GM19351 (cell line): ENCODE results near the gene IGFLR1.
"Not testable (repeated sequence)": the region's sequence is repeated elsewhere in the genome, so short reads cannot be mapped to it uniquely, and the experiment has no call there.

Source experiments
- ATAC-seq: cut with Tn5 transposase; IDR thresholded peaks from one replicate; pipeline ENCODE4 v1.9.1; 2021; ENCODE audit warnings: mild to moderate bottlenecking, moderate library complexity; ENCODE audit not compliant: unreplicated experiment

IGFLR1 gene

DNA sequence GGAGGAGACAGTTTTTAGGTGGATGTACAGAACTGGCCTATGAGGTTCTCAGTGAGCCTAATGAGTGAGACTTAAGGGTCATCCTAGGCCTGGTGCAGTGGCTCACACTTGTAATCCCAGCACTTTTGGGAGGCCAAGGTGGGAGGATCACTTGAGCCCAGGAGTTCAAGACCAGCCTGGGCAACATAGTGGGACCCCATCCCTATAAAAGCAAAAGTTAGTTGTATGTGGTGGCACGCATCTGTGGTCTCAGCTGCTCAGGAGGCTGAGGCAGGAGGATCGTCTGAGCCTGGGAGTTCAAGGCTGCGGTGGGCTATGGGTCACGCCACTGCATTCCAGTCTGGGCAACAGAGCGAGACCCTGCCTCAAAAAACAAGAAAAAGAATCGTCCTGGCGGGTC is 18.1 kb downstream of the IGFLR1 start:
- not testable (repeated sequence) for ATAC-seq

- ATAC-seq, result no peak
Measured at GRCh38 chr19:35723671-35724070, 18.6 kb downstream of the IGFLR1 start.

- no peak for ATAC-seq
Measured at GRCh38 chr19:35722897-35723296, 19.4 kb downstream of the IGFLR1 start.

DNA sequence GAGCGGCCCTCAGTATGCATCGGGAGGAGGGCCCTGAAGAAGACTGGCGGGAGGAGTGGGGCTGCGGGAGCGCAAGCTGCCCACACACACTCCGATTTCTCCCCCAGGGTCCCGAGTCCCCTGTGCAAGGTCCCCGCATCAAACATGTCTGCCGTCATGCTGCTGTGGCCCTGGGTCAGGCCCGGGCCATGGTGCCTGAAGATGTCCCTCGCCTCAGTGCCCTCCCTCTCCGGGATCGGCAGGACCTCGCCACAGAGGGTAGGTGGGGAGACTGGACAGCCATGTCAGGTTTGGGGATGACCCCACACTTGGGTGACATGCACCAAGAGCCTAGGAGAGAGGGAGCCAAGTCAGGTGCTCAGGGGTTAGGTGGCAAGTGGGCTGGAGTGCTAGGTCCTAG is 19.8 kb downstream of the IGFLR1 start:
- ATAC-seq, result no peak

DNA sequence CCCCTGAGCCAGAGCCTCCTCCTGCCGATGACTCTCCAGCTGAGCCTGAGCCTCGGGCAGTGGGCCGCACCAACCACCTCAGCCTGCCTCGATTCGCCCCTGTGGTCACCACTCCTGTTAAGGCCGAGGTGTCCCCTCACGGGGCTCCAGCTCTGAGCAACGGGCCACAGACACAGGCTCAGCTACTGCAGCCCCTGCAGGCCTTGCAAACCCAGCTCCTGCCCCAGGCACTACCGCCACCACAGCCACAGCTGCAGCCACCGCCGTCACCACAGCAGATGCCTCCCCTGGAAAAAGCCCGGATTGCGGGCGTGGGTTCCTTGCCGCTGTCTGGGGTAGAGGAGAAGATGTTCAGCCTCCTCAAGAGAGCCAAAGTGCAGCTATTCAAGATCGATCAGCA is 20.9 kb downstream of the IGFLR1 start:
- no peak for ATAC-seq

- no peak for ATAC-seq
Measured at GRCh38 chr19:35720648-35721047, 21.6 kb downstream of the IGFLR1 start.

DNA sequence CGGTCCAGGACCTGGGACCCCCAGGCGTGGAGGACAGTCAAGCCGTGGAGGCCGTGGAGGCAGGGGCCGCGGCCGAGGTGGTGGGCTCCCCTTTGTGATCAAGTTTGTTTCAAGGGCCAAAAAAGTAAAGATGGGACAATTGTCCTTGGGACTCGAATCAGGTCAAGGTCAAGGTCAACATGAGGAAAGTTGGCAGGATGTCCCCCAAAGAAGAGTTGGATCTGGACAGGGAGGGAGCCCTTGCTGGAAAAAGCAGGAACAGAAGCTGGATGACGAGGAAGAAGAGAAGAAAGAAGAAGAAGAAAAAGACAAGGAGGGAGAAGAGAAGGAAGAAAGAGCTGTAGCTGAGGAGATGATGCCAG is 22.1 kb downstream of the IGFLR1 start:
- no peak for ATAC-seq

DNA sequence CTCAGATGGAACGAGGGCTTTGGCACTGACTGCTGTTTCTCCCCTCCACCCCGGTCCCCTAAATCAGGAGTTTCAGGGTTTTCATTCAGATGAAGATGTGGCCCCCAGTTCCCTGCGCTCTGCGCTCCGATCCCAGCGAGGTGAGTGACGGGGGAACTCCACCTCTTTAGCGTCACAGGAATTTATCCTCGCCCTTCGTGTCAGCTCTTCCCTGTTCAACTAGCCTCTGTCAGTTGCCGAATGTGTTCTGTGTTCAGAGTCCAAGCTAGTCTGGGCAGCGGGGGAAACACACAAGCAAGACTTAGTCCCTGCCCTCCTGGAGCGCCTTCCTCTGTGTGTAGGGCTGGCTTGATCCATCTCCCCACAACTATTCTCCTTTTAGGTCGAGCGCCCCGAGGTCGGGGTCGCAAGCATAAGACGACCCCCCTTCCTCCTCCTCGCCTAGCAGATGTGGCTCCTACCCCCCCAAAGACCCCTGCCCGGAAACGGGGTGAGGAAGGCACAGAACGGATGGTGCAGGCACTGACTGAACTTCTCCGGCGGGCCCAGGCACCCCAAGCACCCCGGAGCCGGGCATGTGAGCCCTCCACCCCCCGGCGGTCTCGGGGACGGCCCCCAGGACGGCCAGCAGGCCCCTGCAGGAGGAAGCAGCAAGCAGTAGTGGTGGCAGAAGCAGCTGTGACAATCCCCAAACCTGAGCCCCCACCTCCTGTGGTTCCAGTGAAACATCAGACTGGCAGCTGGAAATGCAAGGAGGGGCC is 22.7 kb downstream of the IGFLR1 start:
- no peak for ATAC-seq

DNA sequence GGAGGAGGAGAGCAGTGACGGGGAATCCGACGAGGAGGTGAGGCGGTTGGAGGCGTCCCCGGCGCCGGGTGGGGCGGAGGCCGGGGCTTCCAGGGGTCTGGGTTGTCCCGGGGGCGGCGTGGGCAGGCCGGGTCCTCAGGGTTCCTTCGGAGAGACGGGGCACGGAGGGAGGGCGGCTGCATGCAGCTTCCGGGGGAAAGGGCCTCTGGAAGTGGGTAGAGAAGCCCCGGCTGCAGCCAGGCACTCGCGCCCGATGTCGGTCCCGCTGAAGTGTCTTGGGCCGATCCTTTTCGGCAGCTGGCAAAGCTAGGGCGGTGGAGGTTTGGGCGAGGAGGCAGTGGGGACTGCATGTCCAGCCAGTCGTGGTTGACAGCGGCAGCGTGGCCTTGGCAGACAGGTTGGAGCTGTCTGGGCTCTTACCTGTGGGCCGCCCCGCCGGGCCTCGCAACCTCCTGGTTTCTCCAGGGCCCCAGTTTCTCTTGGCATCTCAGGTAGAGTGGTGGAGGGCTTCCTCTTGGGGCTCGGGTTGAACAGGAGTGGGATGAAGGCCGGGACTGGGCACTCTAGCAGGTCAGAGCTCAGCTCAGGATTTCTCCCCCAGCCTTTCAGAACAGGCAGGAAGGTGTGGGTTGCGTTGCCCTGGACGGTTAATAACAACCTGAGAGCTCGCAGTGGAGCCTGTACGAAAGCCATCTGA is 23.8 kb downstream of the IGFLR1 start:
- no peak for ATAC-seq

DNA sequence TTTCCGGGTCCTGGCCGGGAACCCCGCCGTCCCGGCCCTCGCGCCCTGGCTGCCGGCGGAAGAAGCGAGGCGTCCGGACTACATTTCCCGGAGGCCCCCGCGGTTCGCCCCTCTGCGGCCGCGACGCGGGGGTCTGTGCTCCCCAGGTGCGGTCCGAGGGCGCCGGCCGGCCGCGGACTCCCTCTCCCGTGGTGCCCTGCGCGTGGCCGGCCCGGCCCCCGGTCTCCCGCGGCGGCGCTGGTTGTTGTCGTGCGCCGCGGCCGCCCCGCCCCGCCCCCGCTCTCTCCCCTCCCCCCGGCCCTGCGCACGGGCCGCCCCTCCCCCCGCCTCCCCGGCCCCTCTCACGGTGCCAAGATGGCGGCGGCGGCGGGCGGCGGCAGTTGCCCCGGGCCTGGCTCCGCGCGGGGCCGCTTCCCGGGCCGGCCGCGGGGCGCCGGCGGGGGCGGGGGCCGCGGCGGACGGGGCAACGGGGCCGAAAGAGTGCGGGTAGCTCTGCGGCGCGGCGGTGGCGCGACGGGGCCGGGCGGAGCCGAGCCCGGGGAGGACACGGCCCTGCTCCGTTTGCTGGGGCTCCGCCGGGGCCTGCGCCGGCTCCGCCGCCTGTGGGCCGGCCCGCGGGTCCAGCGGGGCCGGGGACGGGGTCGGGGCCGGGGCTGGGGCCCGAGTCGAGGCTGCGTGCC is 24.4 kb downstream of the IGFLR1 start, which contains the start of gene KMT2B:
KMT2B (plus strand) TSS at position 339 of the 680 bp plus-strand sequence; CDS start at position 355, 16 bp downstream.
- ATAC-seq, result peak; percentile 39

DNA sequence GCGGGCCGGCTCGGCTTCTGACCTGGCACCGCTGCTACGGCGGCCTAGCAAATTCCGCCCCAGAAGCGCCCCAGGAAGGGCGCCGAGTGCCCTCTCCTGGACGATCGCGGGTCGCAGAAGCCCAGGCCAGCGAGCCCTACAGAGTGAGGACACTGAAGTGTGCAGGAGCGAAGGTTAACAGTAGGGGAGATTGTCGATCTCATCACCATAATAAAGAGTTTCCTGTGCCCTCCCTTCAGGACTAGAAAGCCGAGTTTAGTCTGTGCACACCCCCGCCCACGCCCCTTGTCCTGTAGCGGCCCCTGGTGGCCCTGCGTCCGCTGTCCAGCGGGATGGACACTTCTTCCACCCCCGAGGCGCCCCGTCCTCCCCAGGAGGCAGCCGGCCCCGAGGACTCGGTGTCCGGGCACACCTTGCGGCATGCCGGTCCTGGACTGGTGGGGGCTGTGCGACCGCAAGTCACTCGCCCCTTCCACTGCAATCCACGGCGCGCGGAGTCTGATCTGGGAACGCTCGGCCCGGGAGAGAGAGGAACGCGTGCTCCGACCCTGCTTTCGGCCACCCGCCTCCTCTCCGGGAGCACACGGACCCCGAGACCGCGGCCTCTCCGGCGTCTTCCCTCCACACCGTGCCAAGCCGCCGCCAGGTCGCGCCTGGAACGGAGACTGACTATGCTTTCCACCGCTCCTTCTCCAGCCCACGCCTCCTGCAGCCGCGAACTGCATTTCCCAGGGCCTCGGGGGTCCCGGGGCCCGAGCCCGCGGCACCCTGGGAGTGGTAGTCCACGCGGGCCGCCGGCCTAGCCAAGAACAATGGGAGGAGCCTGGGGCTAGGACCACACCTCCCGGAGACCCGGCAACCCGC is 25.2 kb downstream of the IGFLR1 start:
- peak; percentile 48 for ATAC-seq

DNA sequence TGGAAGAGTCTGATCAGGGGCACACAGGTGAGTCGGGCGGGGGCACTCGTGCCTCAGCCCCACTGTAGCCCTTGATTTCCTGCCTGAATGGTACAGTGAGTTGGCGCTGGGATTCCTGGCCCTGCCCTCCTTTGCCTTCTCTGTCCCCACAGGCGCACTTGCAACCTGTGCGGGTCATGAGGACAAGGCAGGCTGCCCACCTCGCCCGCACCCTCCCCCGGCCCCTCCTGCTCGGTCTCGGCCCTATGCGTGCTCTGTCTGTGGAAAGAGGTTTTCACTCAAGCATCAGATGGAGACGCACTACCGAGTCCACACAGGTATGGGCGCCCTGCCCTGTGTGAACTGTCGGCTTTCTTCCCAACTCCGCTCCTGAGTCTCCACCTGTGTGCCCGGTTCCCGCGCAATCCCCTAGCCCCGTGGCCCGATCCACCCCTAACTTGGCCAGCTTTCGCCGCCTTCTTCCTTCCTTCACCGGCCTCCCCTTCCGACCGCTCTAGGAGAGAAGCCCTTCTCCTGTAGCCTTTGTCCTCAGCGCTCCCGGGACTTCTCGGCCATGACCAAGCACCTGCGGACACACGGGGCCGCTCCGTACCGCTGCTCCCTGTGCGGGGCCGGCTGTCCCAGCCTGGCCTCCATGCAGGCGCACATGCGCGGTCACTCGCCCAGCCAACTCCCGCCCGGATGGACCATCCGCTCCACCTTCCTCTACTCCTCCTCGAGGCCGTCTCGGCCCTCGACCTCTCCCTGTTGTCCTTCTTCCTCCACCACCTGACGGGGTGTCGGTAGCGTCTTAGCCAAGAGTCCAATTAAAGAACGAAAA is 26.1 kb downstream of the IGFLR1 start:
- no peak for ATAC-seq

- no peak for ATAC-seq
Measured at GRCh38 chr19:35715355-35715809, 26.9 kb downstream of the IGFLR1 start.

- no peak for ATAC-seq
Measured at GRCh38 chr19:35714601-35715354, 27.5 kb downstream of the IGFLR1 start.

- ATAC-seq, result no peak
Measured at GRCh38 chr19:35713904-35714495, 28.3 kb downstream of the IGFLR1 start.

GRCh38 chr19:35713506-35713850 is 28.8 kb downstream of the IGFLR1 start:
- no peak for ATAC-seq

DNA sequence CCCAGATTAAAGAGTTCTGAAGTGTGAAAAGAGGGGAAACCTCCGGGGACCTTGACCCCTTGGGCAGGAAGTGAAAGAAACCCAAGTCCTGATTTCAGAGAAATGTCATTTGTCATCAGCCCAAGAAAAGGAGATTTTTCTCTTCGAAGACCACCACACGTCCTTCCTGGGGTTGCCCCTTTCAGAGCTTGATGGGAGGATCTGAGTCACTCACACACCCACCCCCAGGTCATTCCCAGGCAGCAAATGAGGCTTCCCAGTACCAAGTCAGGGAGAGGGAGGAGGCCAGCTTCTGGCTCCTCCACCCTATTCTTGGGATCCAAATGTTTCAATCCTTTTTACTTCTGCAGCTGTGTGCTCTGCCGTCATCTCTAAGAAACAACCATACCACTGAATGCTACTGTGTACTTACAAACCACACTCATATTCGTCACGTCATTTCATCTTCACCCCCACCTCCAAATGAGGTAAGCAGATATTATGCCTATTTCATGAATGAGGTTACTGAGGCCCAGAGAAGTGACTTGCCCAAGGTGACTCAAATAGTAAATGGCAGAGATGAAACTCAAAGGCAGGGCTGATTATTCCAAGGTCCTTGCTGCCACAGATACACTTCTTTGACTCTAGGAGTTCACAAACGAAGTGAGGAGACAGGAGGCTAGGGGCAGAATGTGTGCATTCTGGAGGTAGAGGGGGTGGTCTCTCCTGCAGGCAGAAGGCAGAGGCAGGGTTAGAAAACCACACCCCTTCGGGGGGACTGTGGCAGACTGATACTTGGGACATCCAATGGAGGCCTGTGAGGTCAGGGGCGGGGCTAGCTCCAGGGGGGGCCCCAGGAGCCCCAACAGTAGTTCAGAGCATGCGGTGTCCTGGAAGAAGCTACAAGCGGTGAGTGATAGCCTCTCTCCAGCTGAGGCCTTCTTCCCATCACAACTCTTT is 29.4 kb downstream of the IGFLR1 start:
- peak; percentile 22 for ATAC-seq
